NCI-H2196 (cell line): ENCODE results near the gene TEC.
"Not testable (repeated sequence)": the region's sequence is repeated elsewhere in the genome, so short reads cannot be mapped to it uniquely, and the experiment has no call there.

Source experiments
- DNase-seq: peaks from one replicate; lab custom pipeline; 2025; ENCODE audit not compliant: unreplicated experiment; lab: John Stamatoyannopoulos, UW

Gene TEC

DNA sequence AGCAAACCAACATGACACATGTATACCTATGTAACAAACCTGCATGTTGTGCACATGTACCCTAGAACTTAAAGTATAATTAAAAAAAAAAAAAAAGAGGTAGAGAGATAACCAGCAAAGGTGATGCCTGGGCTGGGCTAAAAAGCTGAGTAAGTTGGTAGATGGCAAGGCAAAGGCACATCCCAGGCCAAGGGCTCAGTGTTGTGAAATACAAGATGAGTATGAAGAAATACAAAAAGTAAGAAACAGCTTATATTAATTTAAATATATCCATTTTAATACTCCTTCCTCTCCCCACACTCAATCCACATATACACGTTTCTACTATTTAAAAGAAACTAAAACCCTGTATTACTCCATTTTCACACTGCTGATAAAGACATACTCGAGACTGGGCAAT lies 25.8 kb downstream of the TEC start:
- DNase-seq, result no peak

DNA sequence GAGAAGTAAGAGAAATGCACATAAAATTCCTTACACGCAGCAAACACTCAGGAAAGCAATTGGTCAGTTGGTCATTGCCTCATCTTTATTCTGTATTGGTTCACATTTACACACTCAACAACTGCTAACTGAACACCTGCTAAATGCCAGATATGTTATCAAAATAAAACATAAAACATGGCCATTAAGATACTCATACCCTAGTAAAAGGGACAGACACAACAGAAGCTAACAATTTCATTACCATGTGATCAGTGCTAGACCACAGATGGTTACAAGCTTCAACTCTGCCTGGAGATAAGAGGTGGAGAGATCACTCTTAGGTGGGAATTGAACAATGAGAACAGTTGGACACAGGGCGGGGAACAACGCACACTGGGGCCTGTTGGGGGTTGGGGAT lies 26.2 kb downstream of the TEC start:
- no peak for DNase-seq

DNA sequence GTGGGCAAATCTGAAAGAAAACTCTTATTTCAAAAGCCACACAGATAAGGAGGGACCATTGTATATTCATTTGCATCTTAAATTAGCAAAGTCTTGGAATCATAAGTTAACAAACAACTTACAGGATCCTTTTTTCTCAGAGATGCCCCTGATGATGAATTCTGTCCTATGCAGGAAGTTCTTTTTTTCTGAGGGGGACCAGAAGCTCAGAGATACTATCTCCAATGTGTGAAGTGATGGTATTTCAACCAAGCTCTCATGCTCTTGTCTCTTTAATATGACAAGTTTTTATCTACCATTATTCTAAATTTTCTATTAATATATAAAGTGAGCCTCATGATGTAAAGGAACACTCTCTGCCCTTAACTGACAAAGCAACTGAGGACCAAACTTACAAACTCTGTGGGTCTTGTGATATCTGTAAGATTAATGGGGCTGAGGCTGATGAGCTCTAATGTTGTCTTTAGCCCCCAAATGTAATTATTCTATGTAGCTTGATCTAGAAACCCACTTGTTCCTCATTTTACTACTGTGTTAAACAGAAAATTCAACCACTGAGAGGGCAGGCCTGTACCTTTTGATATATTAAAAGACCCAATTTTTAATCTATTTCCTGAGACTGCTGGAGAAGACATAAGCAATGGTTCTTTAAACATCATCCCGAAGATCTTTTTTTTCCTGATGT lies 27.0 kb downstream of the TEC start:
- no peak for DNase-seq

DNA sequence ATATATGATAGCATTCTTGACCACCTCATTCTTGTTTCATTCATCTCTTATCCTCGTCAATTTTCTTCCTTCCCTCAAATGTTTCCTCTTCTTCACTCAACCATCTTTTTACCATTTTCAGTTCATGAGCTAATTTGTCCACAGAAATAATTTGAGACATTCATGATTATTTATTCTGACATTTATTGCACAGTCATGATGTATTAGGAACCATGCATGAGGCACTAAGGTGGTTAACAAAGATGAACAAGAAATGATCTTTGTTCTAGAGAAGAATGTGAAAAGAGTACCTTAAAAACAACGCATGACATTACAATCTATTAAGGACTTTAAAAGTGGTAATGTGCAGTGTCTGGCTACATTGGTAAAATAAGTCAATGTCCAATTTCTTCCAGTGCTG lies 27.9 kb downstream of the TEC start:
- no peak for DNase-seq

DNA sequence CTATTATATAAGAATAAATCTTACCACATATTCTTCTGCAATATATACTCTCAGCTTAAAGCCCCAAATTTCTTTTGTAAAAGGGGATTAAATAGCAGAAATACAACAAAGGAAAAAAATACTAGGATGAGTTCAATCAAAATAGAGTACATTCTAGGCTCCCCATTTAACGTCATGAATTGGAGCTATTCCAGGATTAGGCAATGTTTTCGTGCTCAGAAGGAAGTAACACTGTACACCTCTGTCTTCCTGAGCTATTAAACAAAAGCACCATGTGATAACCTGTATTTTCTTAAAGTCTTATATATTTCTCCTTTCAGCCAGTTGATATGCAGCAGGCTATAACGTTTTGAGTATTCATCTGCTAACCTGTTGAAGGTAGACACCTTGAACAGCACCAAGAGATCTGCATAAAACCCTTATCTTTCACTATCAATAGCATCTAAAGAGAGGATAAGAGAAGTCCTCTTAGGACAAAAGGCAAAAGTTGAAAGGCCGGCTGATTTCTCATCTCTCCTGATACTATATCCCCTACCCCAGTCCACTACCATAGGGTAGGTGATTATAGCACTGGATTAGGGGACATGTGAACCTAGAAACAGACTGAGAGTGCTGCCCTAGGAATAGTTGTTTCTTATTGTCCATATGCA lies 31.5 kb downstream of the TEC start:
- DNase-seq, result peak; percentile 77

DNA sequence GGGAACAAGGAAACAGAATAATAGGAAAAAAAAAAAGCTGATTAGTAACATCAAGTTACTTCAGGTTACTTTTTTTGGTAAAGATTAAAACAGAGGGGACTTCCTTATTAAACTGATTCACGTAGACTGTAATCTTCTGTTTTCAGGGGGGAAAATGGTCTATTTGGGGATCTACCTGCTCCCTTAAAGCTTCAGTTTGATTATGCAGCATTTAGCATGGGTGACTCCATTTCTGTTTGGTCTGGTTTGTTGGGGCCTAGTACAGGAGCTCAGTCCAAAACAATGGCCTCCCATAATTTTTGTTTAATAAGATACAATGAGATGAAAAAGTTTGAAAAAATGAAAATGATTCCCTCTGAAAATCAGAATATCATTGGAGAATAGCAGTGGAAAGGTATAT lies 34.6 kb downstream of the TEC start:
- DNase-seq, result no peak

DNA sequence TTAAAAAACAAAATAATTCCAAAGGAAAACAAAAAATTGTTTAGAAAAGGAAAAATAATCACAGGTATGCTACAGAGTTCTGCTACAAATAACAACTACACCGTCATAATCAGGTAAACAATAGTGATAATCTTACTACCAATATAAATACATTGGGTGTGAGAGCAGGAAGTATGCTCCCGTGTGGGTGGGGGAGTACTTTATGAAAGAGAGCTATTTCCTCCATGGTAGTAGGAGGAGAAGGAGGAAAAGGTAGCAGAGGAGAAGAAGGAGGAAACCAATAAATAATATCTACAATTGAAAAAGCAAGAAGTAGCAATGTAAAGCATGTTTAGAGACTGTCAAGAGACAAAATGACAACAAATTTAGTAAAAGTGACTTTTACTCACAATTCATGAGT lies 35.1 kb downstream of the TEC start:
- no peak for DNase-seq

DNA sequence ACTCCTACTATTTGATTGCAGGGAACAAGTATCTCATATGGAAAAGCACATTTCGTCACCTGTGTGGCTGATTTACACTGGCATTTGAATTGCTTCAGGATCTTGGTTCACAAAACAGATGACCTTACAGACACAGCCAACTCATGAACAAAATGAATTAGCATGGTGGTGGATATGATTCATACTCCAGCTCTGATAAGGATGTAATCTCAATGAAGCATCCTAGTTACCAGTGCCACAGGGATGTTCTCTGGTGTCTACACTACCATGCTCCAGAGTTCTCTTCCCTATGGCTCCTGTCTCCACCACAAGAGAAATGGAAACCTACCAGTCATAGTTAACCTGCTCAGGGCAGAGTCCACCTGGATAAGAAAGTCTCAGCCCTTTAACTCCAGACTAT lies 40.7 kb downstream of the TEC start:
- no peak for DNase-seq

DNA sequence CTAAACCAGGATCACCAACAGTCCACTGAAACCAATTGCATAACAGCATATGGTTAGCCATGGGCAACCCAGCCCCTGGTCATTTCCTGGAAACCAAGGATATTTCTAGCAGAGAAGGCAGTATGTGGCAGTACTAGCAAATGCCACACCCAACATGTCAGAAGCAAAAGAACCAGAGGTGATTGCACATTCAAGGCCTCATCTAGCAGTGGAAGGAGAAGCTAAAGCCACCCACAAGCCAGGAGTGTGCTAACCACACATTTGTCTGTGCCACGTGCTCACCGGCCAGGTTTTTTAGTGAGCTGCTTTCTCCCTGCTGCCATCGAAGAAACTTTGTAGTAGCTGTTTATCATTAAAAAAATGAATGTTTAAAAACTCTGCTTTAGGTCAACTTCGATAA lies 42.0 kb downstream of the TEC start:
- no peak for DNase-seq

DNA sequence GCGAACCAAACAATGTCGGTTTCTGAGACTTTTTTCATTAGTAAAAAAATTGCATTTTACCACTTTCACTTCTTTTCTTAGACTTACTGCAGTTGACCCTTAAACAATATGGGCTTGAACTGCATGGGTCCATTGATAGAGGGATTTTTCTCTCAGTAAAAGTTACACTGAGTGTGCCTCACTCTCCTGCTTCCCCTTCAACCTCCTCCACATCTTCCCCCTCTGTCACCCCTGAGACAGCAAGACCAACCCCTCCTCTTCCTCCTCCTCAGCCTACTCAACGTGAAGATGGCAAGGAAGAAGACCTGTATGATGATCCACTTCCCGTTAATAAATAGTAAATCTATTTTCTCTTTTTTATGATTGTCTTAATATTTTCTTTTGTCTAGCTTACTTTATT lies 43.4 kb downstream of the TEC start:
- no peak for DNase-seq

DNA sequence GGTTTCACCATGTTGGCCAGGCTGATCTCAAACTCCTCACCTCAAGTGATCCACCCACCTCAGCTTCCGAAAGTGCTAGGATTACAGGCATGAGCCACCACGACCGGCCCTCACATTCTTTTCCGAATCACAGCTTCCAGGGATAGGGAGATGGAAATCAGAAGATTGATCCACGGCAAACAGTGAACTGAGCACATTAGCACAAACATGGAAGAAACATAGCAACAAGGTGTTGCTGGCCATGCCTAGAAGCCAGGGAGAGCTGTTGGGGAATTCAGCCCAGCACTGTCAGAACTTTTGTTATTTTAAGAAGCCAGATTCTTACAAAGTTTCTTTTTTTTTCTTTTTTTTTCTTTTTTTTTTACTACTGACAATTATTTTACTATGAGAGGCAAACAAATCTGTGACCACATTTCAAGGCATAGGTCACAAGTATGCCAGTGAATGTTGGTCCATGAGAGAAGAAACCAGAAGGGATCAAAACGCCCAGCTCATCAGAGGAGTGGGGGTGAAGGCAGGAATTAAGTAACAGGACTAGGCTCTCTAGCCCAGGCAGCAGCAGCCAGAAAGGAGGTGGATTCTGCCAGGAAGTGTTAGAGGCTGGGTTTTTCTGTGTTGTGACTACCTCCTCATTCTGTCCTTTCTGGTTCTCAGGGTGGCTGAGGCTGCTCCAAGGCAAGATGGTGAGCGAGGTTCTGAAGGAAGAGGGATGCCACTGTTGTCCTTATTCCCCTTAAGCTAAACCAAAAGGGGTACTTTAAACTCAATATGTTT lies 44.1 kb downstream of the TEC start:
- DNase-seq, result no peak

DNA sequence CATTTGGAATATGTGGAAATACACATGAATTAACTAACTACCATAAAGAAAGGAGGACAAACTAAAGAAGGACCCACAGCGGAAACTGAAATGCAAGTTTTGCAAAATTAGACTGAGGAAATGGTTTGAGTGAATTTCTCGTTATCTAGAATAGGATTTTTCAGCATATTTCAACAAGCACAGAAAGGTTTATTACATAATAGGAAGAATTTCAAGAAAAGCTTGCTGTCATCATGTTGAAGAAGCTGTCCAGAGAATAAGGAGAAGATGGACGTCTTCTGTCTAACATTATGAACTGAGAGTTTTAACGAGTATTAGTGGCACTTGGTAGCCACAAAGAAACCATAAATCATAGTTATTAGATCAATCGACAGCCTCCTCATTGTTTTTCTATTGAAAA lies 45.0 kb downstream of the TEC start:
- no peak for DNase-seq

DNA sequence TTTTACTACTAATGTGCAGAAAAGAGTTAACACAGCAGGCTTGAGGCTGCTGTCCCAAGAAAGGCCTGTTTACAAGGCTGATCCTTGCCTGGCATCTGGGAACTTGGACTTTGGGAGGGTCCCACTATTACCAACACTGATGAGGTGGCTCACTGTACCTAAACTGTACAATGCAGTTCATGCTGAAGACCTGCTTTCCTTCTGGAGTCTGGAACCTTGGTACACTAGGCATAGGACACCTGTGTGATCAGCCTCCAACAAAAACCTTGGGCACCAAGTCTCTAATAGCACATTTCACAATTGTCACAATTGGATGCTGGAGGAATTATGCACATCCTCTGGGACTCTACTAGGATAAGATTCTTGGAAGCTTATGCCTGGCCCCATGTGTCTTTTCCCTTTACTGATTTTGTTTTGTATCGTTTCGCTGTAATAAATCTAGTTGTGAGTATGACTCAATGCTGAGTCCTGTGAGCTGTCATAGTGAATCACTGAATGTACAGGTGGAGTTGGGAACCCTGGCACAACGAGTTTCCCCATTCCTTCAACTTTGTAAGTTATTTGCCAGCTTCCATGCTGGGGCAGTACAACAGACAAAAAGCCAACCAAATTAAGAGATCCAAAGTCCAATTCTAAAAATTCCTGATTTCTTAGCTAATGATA lies 45.9 kb downstream of the TEC start:
- DNase-seq, result no peak

DNA sequence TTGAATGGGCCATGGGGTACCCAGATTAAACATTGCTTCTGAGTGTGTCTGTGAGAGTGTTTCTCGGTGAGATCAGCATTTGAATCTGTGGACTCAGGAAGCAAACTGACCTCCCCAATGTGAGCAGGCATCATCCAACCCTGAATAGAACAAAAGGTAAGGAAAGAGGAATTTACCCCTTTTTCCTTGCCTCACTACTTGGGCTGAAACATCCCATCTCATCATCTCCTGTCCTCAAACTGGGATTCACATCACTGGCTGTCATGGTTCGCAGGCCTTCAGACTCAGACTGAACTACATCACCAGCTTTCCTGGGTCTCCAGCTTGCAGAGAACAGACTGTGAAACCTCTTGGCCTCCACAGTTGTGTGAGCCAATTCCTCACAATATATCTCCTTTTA lies 47.1 kb downstream of the TEC start:
- DNase-seq, result no peak

DNA sequence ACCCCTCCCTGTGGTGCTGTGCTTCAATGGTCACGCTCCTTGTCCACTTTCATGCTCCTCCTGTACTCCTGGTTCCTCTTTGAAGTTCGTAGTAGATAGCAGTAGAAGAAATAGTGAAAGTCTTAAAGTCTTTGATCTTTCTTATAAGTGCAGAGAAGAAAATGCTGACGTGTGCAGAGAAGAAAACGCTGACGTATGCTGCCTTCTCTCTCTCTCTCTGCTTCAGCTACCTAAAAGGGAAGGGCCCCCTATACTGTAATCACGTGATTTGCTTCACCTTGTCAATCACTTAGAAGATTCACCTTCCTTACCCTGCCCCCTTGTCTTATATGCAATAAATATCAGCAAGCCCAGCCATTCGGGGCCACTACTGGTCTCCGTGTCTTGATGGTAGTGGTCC lies 50.2 kb downstream of the TEC start:
- DNase-seq, result not testable (repeated sequence)

DNA sequence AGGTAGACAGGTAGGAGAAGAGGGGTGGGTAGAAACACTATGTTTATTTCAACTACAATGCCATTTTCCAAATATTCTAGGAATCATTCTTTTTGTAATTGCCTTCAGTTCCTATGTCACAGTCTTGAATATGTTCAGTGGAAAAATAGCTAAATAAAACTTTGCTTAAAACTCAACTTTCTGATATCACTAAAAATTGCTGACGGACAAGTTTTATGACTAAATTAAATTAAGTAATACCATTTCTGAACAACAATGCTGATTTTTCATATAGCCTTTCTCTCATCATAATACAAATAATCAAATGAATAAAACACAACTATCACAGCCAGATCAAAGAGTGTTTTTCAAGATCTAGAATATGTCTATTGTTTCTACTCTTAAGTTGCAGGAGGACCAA lies 53.1 kb downstream of the TEC start:
- no peak for DNase-seq

DNA sequence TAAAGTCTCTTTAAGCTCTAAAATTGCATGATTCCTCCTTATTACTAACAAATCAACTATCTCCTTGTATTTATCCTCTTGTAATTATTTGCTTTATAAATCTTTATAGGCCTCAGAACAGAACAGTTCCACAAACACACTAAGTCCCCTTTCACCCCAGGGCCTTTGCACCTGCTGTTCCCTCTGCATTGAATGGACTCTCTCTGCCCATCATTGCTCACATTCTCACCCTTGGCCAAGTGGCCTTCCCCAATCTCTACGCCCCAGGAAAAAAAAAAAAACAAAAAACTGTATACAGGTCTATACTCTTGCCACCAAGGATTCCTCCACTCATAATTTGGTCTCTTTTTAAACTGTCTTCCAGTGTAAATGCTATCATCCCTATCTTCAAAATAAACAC lies 53.7 kb downstream of the TEC start:
- no peak for DNase-seq

DNA sequence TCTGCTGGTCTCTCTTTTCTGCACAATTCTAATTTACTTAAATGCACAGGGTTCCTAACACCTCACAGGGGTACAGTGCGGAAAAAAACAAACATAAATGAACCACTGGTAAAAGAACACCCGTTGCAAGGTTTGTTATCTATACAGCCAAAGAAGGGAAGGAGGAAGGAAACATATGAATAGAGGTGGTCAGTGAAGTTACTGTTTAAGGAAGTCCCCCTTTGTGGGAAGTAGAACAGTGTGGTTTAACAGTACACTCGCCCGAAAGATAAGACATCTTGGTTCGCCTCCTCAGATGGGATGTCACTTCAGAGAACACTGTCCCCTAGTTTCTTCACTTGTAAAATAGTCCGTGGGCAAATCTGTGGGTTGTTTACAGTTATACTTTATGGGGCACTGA lies 57.5 kb downstream of the TEC start:
- DNase-seq, result no peak

DNA sequence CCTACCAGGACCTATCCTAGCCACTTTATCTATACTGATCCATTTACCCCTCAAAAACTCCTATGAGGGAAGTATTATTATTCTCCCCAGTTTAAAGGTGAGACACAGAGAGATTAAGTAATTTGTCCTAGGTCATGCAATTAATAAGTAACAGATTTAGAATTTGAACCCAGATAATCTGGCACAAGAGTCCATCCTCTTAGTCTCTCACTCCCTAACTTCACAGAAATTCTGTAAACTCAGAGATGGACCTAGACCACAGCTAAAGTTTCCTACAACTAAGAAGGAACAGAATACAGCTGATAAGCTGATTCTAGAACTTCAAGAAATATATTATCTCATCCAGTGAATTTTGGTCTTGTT lies 58.7 kb downstream of the TEC start:
- no peak for DNase-seq

DNA sequence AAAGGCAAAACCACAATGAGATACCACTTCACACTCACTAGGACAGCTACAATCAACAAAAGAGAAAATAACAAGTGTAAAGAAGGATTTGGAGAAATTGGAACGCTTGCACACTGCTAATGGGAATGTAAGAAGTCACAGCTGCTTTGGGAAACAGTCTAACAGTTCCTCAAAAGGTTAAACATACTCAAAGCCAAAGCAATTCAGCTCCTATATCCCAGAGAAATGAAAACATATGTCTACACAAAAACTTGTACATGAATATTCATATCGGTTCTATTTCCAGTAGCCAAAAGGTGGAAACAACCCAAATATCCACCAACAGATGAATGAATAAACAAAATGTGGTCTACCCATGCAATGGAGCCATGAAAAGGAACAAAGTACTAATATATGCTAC lies 64.0 kb downstream of the TEC start:
- no peak for DNase-seq

DNA sequence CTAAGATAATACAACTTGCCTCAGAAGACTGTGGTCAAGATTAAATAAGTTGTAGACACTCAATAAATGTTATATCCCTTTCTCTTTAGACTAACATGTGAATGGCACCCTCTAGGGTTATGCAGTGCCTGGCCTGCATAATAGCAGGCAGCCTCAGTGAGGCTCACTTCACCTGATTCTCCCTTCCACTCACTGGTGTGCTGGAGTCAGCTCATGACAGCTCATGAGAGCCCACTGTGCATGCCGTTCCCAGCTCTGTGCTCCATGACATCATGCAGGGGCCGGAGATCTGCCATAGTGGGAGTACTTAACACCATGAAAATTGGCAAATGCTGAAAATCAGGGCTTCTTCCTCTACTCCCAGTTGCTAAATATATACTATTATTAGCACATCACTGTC lies 64.5 kb downstream of the TEC start:
- no peak for DNase-seq

DNA sequence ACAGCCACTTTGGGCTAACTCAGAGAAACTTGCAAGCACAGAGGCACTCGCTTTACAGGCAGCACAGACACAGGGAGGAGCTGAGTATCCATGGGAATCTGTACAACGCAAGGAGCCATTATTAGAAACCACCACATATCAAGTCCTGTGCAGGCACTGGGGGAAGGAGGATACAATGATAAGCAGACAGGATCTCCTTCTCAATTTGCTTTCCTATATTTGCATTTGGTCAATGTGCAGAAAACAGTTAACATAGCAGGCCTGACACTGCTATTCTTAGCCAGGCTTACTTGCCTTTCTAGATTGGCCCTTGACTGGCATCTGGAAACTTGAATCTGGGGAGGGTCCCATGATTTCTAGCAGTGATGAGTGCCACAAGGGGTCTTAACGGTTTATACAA lies 65.8 kb downstream of the TEC start:
- no peak for DNase-seq
